ENCODE measurements around the gene JCAD. TPM values are rescaled to one million over a fixed set of nuclear protein-coding genes. Genes with fewer than 3 reads are reported as not detected.
A peak's percentile ranks its signal among the peaks of the same experiment; 100 is the strongest.
"Not testable (repeated sequence)": the region's sequence is repeated elsewhere in the genome, so short reads cannot be mapped to it uniquely, and the experiment has no call there.

JCAD gene
- total RNA-seq, 2 experiments from 2014 or later = 0.16 to 0.58 TPM

DNA sequence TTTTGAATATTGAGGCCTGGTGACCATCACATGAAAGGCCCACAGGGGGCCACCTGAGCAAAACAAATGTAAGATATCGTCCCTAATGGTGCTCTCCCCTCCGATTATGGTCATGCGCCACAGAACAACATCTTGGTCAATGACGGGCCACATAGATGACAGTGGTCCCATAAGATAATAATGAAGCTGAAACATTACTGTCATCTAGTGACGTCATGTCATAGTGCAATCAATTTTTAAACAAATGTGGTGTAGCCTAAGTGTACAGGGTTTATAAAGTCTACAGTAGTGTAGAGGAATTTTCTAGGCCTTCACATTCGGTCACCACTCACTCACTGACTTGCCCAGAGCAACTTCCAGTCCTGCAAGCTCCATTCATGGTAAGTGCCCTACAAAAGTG, 36.8 kb downstream of the JCAD start:
- H3K9me3 Mint-ChIP-seq (ENCODE audit: low read depth) = no peaks in the 10 kb centered on the region
- peaks cover 22% of the 10 kb centered on the region for H3K4me1 Mint-ChIP-seq
- CTCF ChIA-PET = interaction anchor here (1.0 kb wide), 1 partner anchor 22 kb away, joined by 3 read pairs; no protein-coding TSS in a partner anchor
- H3K27me3 Mint-ChIP-seq = peaks cover 44% of the 10 kb centered on the region
- H3K36me3 Mint-ChIP-seq = peaks cover 6% of the 10 kb centered on the region
- DNase-seq = no peak
- no peak for ATAC-seq
- H3K4me3 Mint-ChIP-seq = no peak overlapping the region
- H3K27ac Mint-ChIP-seq = no peak overlapping the region

DNA sequence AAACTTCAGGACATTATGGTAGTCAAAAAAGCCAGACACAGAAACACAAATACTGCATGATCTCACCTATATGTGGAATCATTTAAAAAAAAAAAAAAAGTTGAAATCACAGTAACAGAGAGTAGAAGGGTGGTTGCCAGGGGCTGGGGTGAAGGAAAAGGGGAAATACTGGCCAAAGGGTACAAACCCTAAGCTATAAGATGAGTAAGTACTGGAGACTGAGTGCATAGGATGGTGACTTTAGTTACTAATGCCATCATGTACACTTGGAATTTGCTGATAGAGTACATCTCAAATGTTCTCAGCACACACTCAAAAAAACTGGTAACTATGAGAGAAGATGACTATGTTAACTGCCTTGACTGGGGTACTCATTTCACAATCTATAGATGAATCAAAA, 39.9 kb downstream of the JCAD start:
- Mint-ChIP-seq H3K27me3 (peaks cover 44% of the 10 kb centered on the region), H3K27ac (no peak overlapping the region), H3K4me3 (no peak overlapping the region), H3K36me3 (peaks cover 2% of the 10 kb centered on the region), H3K4me1 (peaks cover 20% of the 10 kb centered on the region), H3K9me3 (ENCODE audit: low read depth) (no peaks in the 10 kb centered on the region)
- no peak for ATAC-seq
- CTCF ChIA-PET = no interaction called here
- DNase-seq = no peak

GRCh38 chr10:30018496-30018895, 40.9 kb downstream of the JCAD start:
- Mint-ChIP-seq H3K36me3 (peaks cover 2% of the 10 kb centered on the region), H3K4me3 (no peak overlapping the region), H3K4me1 (peaks cover 27% of the 10 kb centered on the region), H3K9me3 (ENCODE audit: low read depth) (no peaks in the 10 kb centered on the region), H3K27ac (no peak overlapping the region), H3K27me3 (peaks cover 38% of the 10 kb centered on the region)
- DNase-seq (no peak), ATAC-seq (no peak)
- CTCF ChIA-PET = interaction anchor here (1.2 to 1.5 kb wide), 4 partner anchors 16 to 222 kb away, joined by 3 to 4 read pairs (median 4); no protein-coding TSS in a partner anchor

DNA sequence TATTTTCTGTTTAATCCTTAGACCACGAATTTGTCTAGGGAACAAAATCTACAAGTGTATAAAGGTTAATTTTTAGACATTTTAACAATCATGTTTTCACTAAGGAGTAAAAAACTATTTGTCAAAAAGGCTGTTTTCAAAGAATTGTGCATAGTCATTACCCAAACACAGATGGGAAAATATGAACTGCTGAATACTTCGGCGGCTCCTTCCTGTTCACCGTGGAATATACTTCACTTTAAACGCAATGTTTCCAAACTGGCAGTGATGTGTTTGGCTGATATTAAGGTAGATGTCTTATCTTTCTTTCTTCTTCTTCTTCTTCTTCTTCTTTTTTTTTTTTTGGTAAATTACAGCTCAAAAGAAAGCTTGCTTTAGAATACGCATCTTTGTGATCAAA, 41.4 kb downstream of the JCAD start:
- H3K36me3 Mint-ChIP-seq = peaks cover 2% of the 10 kb centered on the region
- H3K4me3 Mint-ChIP-seq = no peak overlapping the region
- peaks cover 38% of the 10 kb centered on the region for H3K27me3 Mint-ChIP-seq
- H3K4me1 Mint-ChIP-seq = peaks cover 29% of the 10 kb centered on the region
- no peak overlapping the region for H3K27ac Mint-ChIP-seq
- no peaks in the 10 kb centered on the region for H3K9me3 Mint-ChIP-seq (ENCODE audit: low read depth)
- ATAC-seq (no peak), DNase-seq (no peak)
- CTCF ChIA-PET = interaction anchor here (1.2 to 1.5 kb wide), 4 partner anchors 15 to 223 kb away, joined by 3 to 4 read pairs (median 4); no protein-coding TSS in a partner anchor

DNA sequence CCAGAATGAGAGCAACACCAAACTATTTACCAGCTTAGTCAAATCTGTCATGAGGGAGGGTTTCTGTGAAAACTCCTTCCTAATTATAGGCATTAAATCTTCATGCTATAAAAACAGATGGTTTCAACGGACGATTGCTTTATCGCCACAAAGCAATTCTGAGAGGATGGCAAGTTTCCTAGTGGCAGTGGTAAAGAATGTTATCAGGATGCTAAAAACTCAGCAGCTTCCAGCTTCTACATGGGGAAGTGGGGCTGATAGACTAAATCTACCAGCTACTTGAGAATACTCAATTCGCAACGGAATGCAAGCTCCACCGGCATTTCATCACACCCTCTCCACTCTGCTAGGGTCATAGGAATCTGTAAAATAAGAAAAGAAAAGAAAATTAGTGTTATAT, 41.8 kb downstream of the JCAD start:
- Mint-ChIP-seq H3K4me1 (peaks cover 31% of the 10 kb centered on the region), H3K36me3 (peaks cover 2% of the 10 kb centered on the region), H3K9me3 (ENCODE audit: low read depth) (no peaks in the 10 kb centered on the region), H3K4me3 (no peak overlapping the region), H3K27me3 (peaks cover 38% of the 10 kb centered on the region), H3K27ac (no peak overlapping the region)
- CTCF ChIA-PET = interaction anchor here (1.3 to 1.5 kb wide), 3 partner anchors 15 to 223 kb away, joined by 3 to 4 read pairs (median 4); no protein-coding TSS in a partner anchor
- ATAC-seq = no peak
- no peak for DNase-seq

GRCh38 chr10:30014511-30014910, 44.9 kb downstream of the JCAD start:
- peak overlapping the region; percentile 73 for H3K27ac Mint-ChIP-seq
- no peaks in the 10 kb centered on the region for H3K36me3 Mint-ChIP-seq
- DNase-seq (no peak), ATAC-seq (peak; percentile 47)
- peaks cover 25% of the 10 kb centered on the region for H3K27me3 Mint-ChIP-seq
- H3K4me1 Mint-ChIP-seq = peaks cover 31% of the 10 kb centered on the region
- CTCF ChIA-PET = interaction anchor here (0.9 to 2.5 kb wide), 4 partner anchors 12 to 35 kb away, joined by 3 to 10 read pairs (median 5); no protein-coding TSS in a partner anchor
- H3K4me3 Mint-ChIP-seq = no peak overlapping the region
- H3K9me3 Mint-ChIP-seq (ENCODE audit: low read depth) = no peaks in the 10 kb centered on the region

DNA sequence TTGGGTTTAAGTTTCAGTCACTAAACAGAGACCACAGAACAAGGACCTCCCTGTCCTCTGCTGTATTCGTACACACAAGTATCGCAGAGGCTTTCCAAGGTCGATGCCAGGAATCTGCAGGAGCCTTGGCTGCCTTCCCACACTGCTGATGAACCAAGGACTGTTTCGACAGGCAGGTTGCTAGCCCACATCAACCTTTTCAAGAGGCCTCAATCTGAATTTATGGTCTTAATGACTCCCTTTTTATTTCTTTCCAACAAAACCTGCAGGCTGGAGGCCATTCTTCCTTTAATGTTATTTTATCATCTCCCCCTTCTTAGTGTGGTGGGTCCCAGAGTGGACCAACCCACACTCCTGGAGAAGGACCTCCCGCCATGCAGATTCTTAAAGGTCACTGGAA, 45.6 kb downstream of the JCAD start:
- CTCF ChIA-PET = interaction anchor here (0.9 to 2.5 kb wide), 3 partner anchors 12 to 15 kb away, joined by 4 to 10 read pairs (median 6); no protein-coding TSS in a partner anchor
- Mint-ChIP-seq H3K36me3 (no peaks in the 10 kb centered on the region), H3K27ac (peak overlapping the region; percentile 37), H3K4me1 (peaks cover 34% of the 10 kb centered on the region), H3K9me3 (ENCODE audit: low read depth) (no peaks in the 10 kb centered on the region), H3K4me3 (no peak overlapping the region), H3K27me3 (peaks cover 21% of the 10 kb centered on the region)
- DNase-seq (no peak), ATAC-seq (no peak)

DNA sequence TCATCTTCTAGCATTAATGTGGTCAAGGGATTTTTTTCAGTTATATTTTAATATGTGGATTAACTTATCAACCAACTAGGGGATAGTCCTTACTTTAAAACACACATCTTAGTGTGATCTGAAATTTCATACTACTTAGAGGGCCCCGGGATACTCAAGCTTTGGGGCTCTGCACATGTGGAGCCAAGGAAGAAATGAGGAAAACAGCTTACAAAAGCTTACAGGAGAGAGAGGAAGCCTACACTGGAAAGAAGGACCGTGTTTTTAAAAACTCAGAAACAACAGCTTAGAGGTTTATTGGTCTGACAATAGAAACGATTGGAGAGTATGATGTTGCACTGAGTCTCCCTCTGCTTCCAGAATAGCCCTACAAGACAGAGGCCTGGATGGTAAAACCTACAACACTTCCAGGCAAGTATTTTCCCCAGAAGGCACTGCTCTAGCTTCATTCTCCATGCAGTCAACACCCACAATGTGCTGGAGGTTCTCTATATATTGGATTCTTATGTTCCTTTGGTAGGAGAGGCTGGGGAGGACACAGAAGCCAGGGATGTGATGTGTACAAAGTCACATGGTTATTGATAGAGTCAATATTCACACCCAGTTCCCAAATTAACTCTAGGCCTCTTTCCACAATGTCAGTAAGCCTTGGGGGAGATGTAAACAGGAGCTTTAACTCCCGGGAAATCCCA, 47.3 kb downstream of the JCAD start:
- CTCF ChIA-PET = interaction anchor here (1.1 to 3.0 kb wide), 6 partner anchors 10 to 226 kb away, joined by 3 to 17 read pairs (median 4); no protein-coding TSS in a partner anchor
- no peak for DNase-seq
- Mint-ChIP-seq H3K27ac (no peak overlapping the region), H3K27me3 (peaks cover 18% of the 10 kb centered on the region), H3K4me3 (no peak overlapping the region), H3K9me3 (ENCODE audit: low read depth) (no peaks in the 10 kb centered on the region), H3K36me3 (no peaks in the 10 kb centered on the region), H3K4me1 (peaks cover 33% of the 10 kb centered on the region)
- ATAC-seq = no peak

- peaks cover 25% of the 10 kb centered on the region for H3K27me3 Mint-ChIP-seq
- H3K27ac Mint-ChIP-seq = no peak overlapping the region
- CTCF ChIA-PET = interaction anchor here (1.1 to 3.0 kb wide), 4 partner anchors 10 to 227 kb away, joined by 3 to 17 read pairs (median 4); no protein-coding TSS in a partner anchor
- peaks cover 35% of the 10 kb centered on the region for H3K4me1 Mint-ChIP-seq
- DNase-seq (no peak), ATAC-seq (no peak)
- H3K4me3 Mint-ChIP-seq = no peak overlapping the region
- H3K9me3 Mint-ChIP-seq (ENCODE audit: low read depth) = no peaks in the 10 kb centered on the region
- H3K36me3 Mint-ChIP-seq = no peaks in the 10 kb centered on the region
Measured at GRCh38 chr10:30011396-30011795, 48.0 kb downstream of the JCAD start.

GRCh38 chr10:30007406-30007805, 52.0 kb downstream of the JCAD start:
- DNase-seq (no peak), ATAC-seq (no peak)
- peaks cover 21% of the 10 kb centered on the region for H3K4me1 Mint-ChIP-seq
- no peaks in the 10 kb centered on the region for H3K9me3 Mint-ChIP-seq (ENCODE audit: low read depth)
- H3K27ac Mint-ChIP-seq = no peak overlapping the region
- H3K4me3 Mint-ChIP-seq = no peak overlapping the region
- no peaks in the 10 kb centered on the region for H3K36me3 Mint-ChIP-seq
- peaks cover 44% of the 10 kb centered on the region for H3K27me3 Mint-ChIP-seq
- CTCF ChIA-PET = no interaction called here

- CTCF ChIA-PET = interaction anchor here (1.2 kb wide), 1 partner anchor 8 kb away, joined by 3 read pairs; no protein-coding TSS in a partner anchor
Measured at GRCh38 chr10:30006410-30006809, 53.0 kb downstream of the JCAD start.

GRCh38 chr10:30005116-30005515, 54.3 kb downstream of the JCAD start:
- H3K27ac Mint-ChIP-seq; DNase-seq; H3K4me3 Mint-ChIP-seq; ATAC-seq; H3K9me3 Mint-ChIP-seq (ENCODE audit: low read depth); H3K36me3 Mint-ChIP-seq: not testable (repeated sequence)
- CTCF ChIA-PET = interaction anchor here (0.9 to 9.4 kb wide), 3 partner anchors 22 to 586 kb away, joined by 3 to 98 read pairs (median 5); no protein-coding TSS in a partner anchor
- Mint-ChIP-seq H3K27me3 (peaks cover 46% of the 10 kb centered on the region), H3K4me1 (peaks cover 31% of the 10 kb centered on the region)

More at GRCh38 chr10:30006410-30006809, 53.0 kb downstream of the JCAD start:
- H3K27me3 Mint-ChIP-seq = peaks cover 44% of the 10 kb centered on the region
- ATAC-seq = no peak
- no peak overlapping the region for H3K27ac Mint-ChIP-seq
- no peak overlapping the region for H3K4me3 Mint-ChIP-seq
- no peaks in the 10 kb centered on the region for H3K36me3 Mint-ChIP-seq
- H3K4me1 Mint-ChIP-seq = peaks cover 30% of the 10 kb centered on the region
- no peak for DNase-seq
- H3K9me3 Mint-ChIP-seq (ENCODE audit: low read depth) = no peaks in the 10 kb centered on the region

GRCh38 chr10:30002426-30003266, 56.7 kb downstream of the JCAD start:
- Mint-ChIP-seq H3K27ac (no peak overlapping the region), H3K9me3 (ENCODE audit: low read depth) (no peaks in the 10 kb centered on the region), H3K4me1 (peaks cover 25% of the 10 kb centered on the region), H3K27me3 (peaks cover 46% of the 10 kb centered on the region), H3K4me3 (no peak overlapping the region), H3K36me3 (no peaks in the 10 kb centered on the region)
- CTCF ChIA-PET = interaction anchor here (0.8 to 9.4 kb wide), 22 partner anchors 9 to 600 kb away, joined by 3 to 98 read pairs (median 4); no protein-coding TSS in a partner anchor
- ATAC-seq (peak; percentile 80), DNase-seq (peak; percentile 83)
